Neural progenitor cell (in vitro differentiated cells): ENCODE measurements around the gene SMIM15. TPM values are rescaled to one million over a fixed set of nuclear protein-coding genes. Genes with fewer than 3 reads are reported as not detected.

Source experiments
- DNase-seq: peaks from one replicate; pipeline ENCODE4 v3.0.0-alpha.2; 2016; ENCODE audit warnings: low spot score
- H2AFZ ChIP-seq: fragments of 200-600 bp; sonication (generic); replicated peaks from 2 replicates; pipeline ENCODE4 v1.6.1; 2016; ENCODE audit warnings: antibody characterized with exemption
- H3F3A ChIP-seq: fragments of 200-600 bp; sonication (generic); 2 replicates; pipeline ENCODE4 v1.6.1; 2016; ENCODE audit warnings: antibody characterized with exemption, low read depth
- H3K27ac ChIP-seq: fragments of 200-600 bp; sonication (generic); 2 replicates; pipeline ENCODE4 v1.5.1; 2016; ENCODE audit warnings: mild to moderate bottlenecking
- H3K27me3 ChIP-seq: fragments of 200-600 bp; sonication (generic); 2 replicates; pipeline ENCODE4 v1.6.1; 2016; ENCODE audit warnings: mild to moderate bottlenecking, moderate library complexity
- H3K36me3 ChIP-seq: fragments of 200-600 bp; sonication (generic); 2 replicates; pipeline ENCODE4 v1.5.1; 2016
- H3K4me1 ChIP-seq: fragments of 200-600 bp; sonication (generic); 2 replicates; pipeline ENCODE4 v1.6.1; 2016; ENCODE audit warnings: mixed run types
- H3K4me2 ChIP-seq: fragments of 200-600 bp; sonication (generic); 2 replicates; pipeline ENCODE4 v1.6.1; 2016
- H3K4me3 ChIP-seq: fragments of 200-600 bp; sonication (generic); 2 replicates; pipeline ENCODE4 v1.5.1; 2016
- H3K79me2 ChIP-seq: fragments of 200-600 bp; sonication (generic); 2 replicates; pipeline ENCODE4 v1.6.1; 2016; ENCODE audit warnings: low read depth
- H3K9ac ChIP-seq: fragments of 200-600 bp; sonication (generic); 2 replicates; pipeline ENCODE4 v1.6.1; 2016
- H3K9me3 ChIP-seq: fragments of 200-600 bp; sonication (generic); 2 replicates; pipeline ENCODE4 v1.5.1; 2016; ENCODE audit warnings: low read depth
- H4K20me1 ChIP-seq: fragments of 200-600 bp; sonication (generic); 2 replicates; pipeline ENCODE4 v1.6.1; 2016; ENCODE audit warnings: low read depth
- H3K27ac Mint-ChIP-seq: 3 replicates; pipeline ENCODE4 v1.8.0; 2021; ENCODE audit warnings: mixed read lengths
- H3K27me3 Mint-ChIP-seq: 2 replicates; pipeline ENCODE4 v1.8.0; 2022; ENCODE audit warnings: low read depth, mild to moderate bottlenecking, inconsistent platforms, moderate library complexity, mixed read lengths; ENCODE audit not compliant: insufficient read depth
- H3K36me3 Mint-ChIP-seq: 3 replicates; pipeline ENCODE4 v1.8.0; 2021; ENCODE audit warnings: mixed read lengths
- H3K4me1 Mint-ChIP-seq: 3 replicates; pipeline ENCODE4 v1.8.0; 2021; ENCODE audit warnings: mixed read lengths
- H3K4me3 Mint-ChIP-seq: 3 replicates; pipeline ENCODE4 v1.8.0; 2021; ENCODE audit warnings: mild to moderate bottlenecking, moderate library complexity, mixed read lengths
- H3K9me3 Mint-ChIP-seq: 3 replicates; pipeline ENCODE4 v1.8.0; 2020; ENCODE audit warnings: mixed read lengths
- CTCF ChIP-seq: fragments of 200-600 bp; sonication (generic); IDR thresholded peaks from 2 replicates; pipeline ENCODE4 v1.5.1; 2017; ENCODE audit warnings: antibody characterized with exemption, mild to moderate bottlenecking
- EZH2 ChIP-seq: fragments of 200-600 bp; sonication (generic); IDR thresholded peaks from 2 replicates; pipeline ENCODE4 v1.6.1; 2017; ENCODE audit warnings: antibody characterized with exemption, mild to moderate bottlenecking, moderate library complexity
- EZH2phosphoT487 ChIP-seq: fragments of 200-600 bp; sonication (generic); IDR thresholded peaks from 2 replicates; pipeline ENCODE4 v1.6.1; 2017; ENCODE audit warnings: antibody characterized with exemption
- total RNA-seq: library from RNA; depleted of rRNA; stranded (reverse); fragments of >200 nt; gene quantifications from 2 replicates; pipeline ENCODE4 v1.2.3, GENCODE V29; 2015; ENCODE audit warnings: low replicate concordance

SMIM15 gene
- total RNA-seq, 1 donor from 2014 or later, result 40.9 TPM

DNA sequence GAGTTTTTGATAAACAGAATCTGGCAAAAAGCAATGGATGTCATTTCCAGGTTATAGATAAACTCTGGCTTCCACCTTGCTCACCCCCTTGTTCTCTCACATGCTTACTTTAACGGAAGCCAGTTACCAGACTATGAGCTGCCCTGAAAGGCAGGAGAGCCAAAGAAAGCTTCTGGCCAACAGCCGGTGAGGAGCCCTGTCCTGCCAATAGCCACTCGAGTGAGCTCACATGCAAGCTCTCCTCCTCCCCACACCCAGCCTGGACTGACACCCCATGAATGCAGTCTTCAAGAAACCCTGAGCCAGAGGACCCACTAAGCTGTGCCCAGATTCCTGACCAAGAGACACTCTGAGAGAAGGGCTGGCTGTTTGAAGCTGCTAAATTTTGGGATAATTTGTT lies 14.4 kb upstream of the SMIM15 start:
- Histone ChIP-seq H3K9me3 (no peaks in the 10 kb centered on the region), H3F3A (no peaks in the 10 kb centered on the region), H4K20me1 (no peaks in the 10 kb centered on the region), H3K4me2 (no peak overlapping the region), H3K4me1 (no peaks in the 10 kb centered on the region), H3K9ac (no peak overlapping the region), H3K36me3 (no peaks in the 10 kb centered on the region), H3K4me3 (no peak overlapping the region), H3K27ac (no peak overlapping the region), H2AFZ (no peak overlapping the region), H3K27me3 (no peaks in the 10 kb centered on the region), H3K79me2 (no peaks in the 10 kb centered on the region)
- DNase-seq, result no peak
- TF ChIP-seq EZH2 (no peak), CTCF (no peak), EZH2phosphoT487 (no peak)
- Mint-ChIP-seq H3K9me3 (no peaks in the 10 kb centered on the region), H3K4me1 (no peaks in the 10 kb centered on the region), H3K4me3 (no peak overlapping the region), H3K27me3 (peaks cover 2% of the 10 kb centered on the region), H3K27ac (no peak overlapping the region), H3K36me3 (no peaks in the 10 kb centered on the region)

DNA sequence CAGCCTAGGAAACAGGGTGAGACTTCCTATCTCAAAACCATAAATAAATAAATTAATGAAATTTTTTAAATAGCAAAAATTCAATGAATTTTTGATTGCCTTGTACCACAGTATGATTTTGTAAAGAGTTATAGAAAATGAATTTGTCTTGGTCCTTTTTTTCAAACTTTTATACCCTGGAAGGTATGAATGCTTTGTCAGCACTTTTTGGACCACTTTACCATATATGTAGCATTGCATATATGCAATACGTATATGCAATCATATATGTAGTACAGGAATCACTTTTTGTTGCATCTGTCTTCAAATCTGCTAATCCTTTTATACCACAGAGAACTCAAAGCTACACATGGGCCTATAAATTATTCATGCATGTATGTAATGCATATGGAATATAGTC lies 9.2 kb upstream of the SMIM15 start:
- H3K4me1 Mint-ChIP-seq, result no peaks in the 10 kb centered on the region
- H3K27me3 ChIP-seq, result no peaks in the 10 kb centered on the region

DNA sequence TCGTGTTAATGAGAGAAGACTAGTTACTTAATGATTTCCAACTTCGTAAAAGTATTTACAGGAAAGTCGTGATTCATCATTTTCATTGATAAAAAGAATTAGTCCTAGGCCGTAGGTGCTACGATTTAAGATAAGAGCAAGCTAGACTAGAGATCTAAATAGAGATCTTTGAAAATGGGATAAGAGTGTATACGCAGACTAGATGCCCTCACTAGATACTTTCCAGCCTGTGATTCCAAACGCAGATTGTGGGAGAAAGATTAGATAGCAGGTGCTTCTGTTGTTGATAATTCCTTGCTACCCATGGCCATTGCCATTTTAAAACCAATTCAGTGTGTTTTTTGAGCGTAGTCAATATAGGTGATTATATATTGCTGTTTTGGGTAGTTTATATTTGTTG lies 6.7 kb upstream of the SMIM15 start:
- no peaks in the 10 kb centered on the region for H3K27me3 ChIP-seq
- H3K4me2 ChIP-seq, result no peak overlapping the region
- TF ChIP-seq EZH2, result no peak
- no peak for TF ChIP-seq CTCF
- TF ChIP-seq EZH2phosphoT487, result no peak
- H3K4me3 ChIP-seq, result no peak overlapping the region
- H3K9me3 Mint-ChIP-seq, result peaks cover 5% of the 10 kb centered on the region
- H2AFZ ChIP-seq, result no peak overlapping the region
- H3K27ac ChIP-seq, result no peak overlapping the region
- H3K36me3 ChIP-seq, result no peaks in the 10 kb centered on the region
- H3K4me1 ChIP-seq, result no peaks in the 10 kb centered on the region
- no peak overlapping the region for H3K4me3 Mint-ChIP-seq
- peaks cover 6% of the 10 kb centered on the region for H3K36me3 Mint-ChIP-seq
- H3K9me3 ChIP-seq, result no peaks in the 10 kb centered on the region
- no peak for DNase-seq
- no peak overlapping the region for H3K9ac ChIP-seq
- peaks cover 15% of the 10 kb centered on the region for H3K79me2 ChIP-seq
- no peaks in the 10 kb centered on the region for H4K20me1 ChIP-seq
- no peaks in the 10 kb centered on the region for H3F3A ChIP-seq
- H3K27me3 Mint-ChIP-seq, result peaks cover 2% of the 10 kb centered on the region
- no peak overlapping the region for H3K27ac Mint-ChIP-seq
- peaks cover 3% of the 10 kb centered on the region for H3K4me1 Mint-ChIP-seq

More for the DNA sequence above, 9.2 kb upstream of the SMIM15 start:
- Histone ChIP-seq H3K4me1 (no peaks in the 10 kb centered on the region), H3K4me3 (no peak overlapping the region), H3K4me2 (no peak overlapping the region), H3K9me3 (no peaks in the 10 kb centered on the region), H3K27ac (no peak overlapping the region), H4K20me1 (no peaks in the 10 kb centered on the region), H3K79me2 (no peaks in the 10 kb centered on the region), H3K36me3 (no peaks in the 10 kb centered on the region), H2AFZ (no peak overlapping the region), H3K9ac (no peak overlapping the region), H3F3A (no peaks in the 10 kb centered on the region)
- no peaks in the 10 kb centered on the region for H3K36me3 Mint-ChIP-seq
- H3K27me3 Mint-ChIP-seq, result peaks cover 2% of the 10 kb centered on the region
- no peak for DNase-seq
- no peaks in the 10 kb centered on the region for H3K9me3 Mint-ChIP-seq
- TF ChIP-seq CTCF (no peak), EZH2 (no peak), EZH2phosphoT487 (no peak)
- H3K27ac Mint-ChIP-seq, result no peak overlapping the region
- no peak overlapping the region for H3K4me3 Mint-ChIP-seq

- H3K9me3 Mint-ChIP-seq, result peaks cover 6% of the 10 kb centered on the region
- H3K36me3 Mint-ChIP-seq, result peaks cover 6% of the 10 kb centered on the region
- Histone ChIP-seq H3K4me3 (no peak overlapping the region), H3K9me3 (no peaks in the 10 kb centered on the region), H3K79me2 (peaks cover 31% of the 10 kb centered on the region), H3K36me3 (no peaks in the 10 kb centered on the region), H3K4me1 (peaks cover 8% of the 10 kb centered on the region), H2AFZ (no peak overlapping the region), H4K20me1 (no peaks in the 10 kb centered on the region), H3F3A (no peaks in the 10 kb centered on the region), H3K4me2 (no peak overlapping the region), H3K9ac (no peak overlapping the region), H3K27ac (no peak overlapping the region), H3K27me3 (no peaks in the 10 kb centered on the region)
- no peak for DNase-seq
- no peaks in the 10 kb centered on the region for H3K27me3 Mint-ChIP-seq
- H3K4me3 Mint-ChIP-seq, result no peak overlapping the region
- H3K4me1 Mint-ChIP-seq, result peaks cover 13% of the 10 kb centered on the region
- no peak overlapping the region for H3K27ac Mint-ChIP-seq
- TF ChIP-seq EZH2, result no peak
- no peak for TF ChIP-seq EZH2phosphoT487
- peak; percentile 33 for TF ChIP-seq CTCF
Observed at GRCh38 chr5:61167382-61167781, 5.1 kb upstream of the SMIM15 start.
